Endothelial cell of umbilical vein (primary cell): Measurements from ENCODE around the gene CHRM2.

Experiments
- CTCF ChIP-seq, 2 donors: IDR thresholded peaks; 1 replicate in 1 of 2; 2 replicates in 1 of 2; pipeline ENCODE4 v1.5.1; 2011; ENCODE audit warnings: low read length in 2 of 2, mild to moderate bottlenecking in 2 of 2, moderate library complexity in 2 of 2, control low read depth in 1 of 2, inconsistent platforms in 1 of 2, low read depth in 1 of 2; ENCODE audit not compliant: insufficient read depth in 1 of 2; ENCODE audit errors: extremely low read depth in 1 of 2
- MAX ChIP-seq: IDR thresholded peaks from 2 replicates; pipeline ENCODE4 v1.6.1; 2011; ENCODE audit not compliant: insufficient read depth, insufficient read length
- POLR2A ChIP-seq: IDR thresholded peaks from 2 replicates; pipeline ENCODE4 v1.6.1; 2012; ENCODE audit warnings: low read depth, mild to moderate bottlenecking, control low read depth, low read length
- POLR2AphosphoS5 ChIP-seq: IDR thresholded peaks from 2 replicates; pipeline ENCODE4 v1.6.1; 2012; ENCODE audit warnings: low read depth, mild to moderate bottlenecking, control low read depth, low read length, moderate library complexity; ENCODE audit not compliant: insufficient read depth

- TF ChIP-seq CTCF (IDR thresholded peaks at IDR 0.05; ENCODE audit: extremely low read depth in 1 of 2, insufficient read depth in 1 of 2, low read depth in 1 of 2, low read length in 2 of 2) (no peak), POLR2A (no peak), MAX (no peak), POLR2AphosphoS5 (no peak)
Observed at GRCh38 chr7:137036768-137037167, 168.3 kb downstream of the CHRM2 start.
